HG03135 (cell line): Measurements from ENCODE around the gene MXI1.
"Not testable (repeated sequence)": the region's sequence is repeated elsewhere in the genome, so short reads cannot be mapped to it uniquely, and the experiment has no call there.

Experiments
- ATAC-seq: cut with Tn5 transposase; IDR thresholded peaks from one replicate; pipeline ENCODE4 v1.9.1; 2021; ENCODE audit warnings: mild to moderate bottlenecking, moderate library complexity; ENCODE audit not compliant: unreplicated experiment

The MXI1 gene

GRCh38 chr10:110181451-110181850, 26.0 kb upstream of the MXI1 start:
- ATAC-seq = no peak

GRCh38 chr10:110181911-110182310, 25.5 kb upstream of the MXI1 start:
- no peak for ATAC-seq

GRCh38 chr10:110184398-110184797, 23.0 kb upstream of the MXI1 start:
- ATAC-seq = no peak

- ATAC-seq = not testable (repeated sequence)
These were observed 21.7 kb upstream of the MXI1 start for GRCh38 chr10:110185646-110186182.

DNA sequence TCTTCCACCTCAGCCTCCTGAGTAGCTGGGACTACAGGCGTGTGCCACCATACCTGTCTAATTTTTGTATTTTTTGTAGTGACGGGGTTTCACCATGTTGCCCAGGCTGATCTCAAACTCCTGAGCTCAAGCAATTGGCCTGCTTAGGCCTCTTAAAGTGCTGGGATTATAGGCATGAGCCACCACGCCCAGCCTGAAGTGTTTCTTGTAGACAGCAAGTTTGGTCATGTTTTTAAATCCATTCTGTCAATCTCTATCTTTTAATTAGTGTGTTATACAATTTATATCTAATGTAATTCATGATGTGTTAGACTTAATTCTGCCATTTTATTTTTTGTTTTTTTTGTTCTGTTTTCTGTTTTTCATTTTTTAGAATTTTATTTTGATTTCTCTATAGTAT, 17.2 kb upstream of the MXI1 start:
- no peak for ATAC-seq

- ATAC-seq = no peak
These were observed 14.9 kb upstream of the MXI1 start for GRCh38 chr10:110192552-110192951.

DNA sequence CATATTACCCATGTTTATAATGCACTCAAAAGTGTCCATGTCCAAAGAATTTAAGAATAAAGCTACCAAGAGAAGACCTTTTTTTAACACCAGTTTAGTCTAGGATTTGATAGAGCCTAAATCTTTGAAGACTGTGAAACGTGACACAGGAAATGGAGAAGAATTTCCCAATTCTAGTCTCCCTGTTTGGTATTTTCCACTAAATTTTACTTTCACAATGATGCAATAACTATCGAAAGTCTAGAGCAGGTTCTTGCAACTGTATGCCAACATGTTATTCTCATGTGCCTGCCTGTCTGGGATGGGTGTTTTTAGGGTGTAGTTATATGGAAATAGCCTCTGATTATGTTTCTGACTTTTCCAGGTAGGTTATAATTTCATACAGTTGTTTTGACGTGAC, 6.9 kb upstream of the MXI1 start:
- ATAC-seq = no peak

- not testable (repeated sequence) for ATAC-seq
These were observed 6.4 kb upstream of the MXI1 start for GRCh38 chr10:110201046-110201445.

- no peak for ATAC-seq
These were observed 3.6 kb upstream of the MXI1 start for GRCh38 chr10:110203500-110204455.

DNA sequence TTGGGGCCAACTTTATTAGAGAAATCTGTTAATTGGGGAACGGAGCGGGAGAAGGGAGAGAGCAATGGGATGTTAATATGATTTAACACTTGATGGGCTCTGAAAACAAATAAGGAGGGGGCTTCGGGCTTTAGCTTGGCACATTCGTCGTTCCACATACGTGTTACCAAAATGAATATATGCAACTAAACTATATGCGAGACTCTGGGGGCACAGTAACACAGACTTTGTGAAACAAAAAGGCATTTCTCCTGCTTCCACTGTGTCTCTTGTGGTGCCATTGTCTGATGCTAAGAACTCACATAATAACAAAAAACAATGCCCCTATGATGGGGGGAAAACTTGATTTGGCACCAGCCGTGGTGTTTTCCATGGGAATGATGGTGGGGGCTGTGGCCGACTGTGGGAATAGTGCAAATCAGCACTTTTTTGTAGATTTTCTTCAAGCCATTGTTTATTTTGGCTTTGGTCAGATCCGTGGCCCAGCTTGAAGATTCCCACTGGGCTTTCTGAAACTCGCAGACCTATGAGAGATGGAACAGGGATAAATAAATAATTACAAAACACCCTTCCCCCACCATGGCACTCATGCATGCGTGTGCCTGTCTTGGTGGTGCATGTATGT, 2.2 kb upstream of the MXI1 start:
- ATAC-seq = no peak

DNA sequence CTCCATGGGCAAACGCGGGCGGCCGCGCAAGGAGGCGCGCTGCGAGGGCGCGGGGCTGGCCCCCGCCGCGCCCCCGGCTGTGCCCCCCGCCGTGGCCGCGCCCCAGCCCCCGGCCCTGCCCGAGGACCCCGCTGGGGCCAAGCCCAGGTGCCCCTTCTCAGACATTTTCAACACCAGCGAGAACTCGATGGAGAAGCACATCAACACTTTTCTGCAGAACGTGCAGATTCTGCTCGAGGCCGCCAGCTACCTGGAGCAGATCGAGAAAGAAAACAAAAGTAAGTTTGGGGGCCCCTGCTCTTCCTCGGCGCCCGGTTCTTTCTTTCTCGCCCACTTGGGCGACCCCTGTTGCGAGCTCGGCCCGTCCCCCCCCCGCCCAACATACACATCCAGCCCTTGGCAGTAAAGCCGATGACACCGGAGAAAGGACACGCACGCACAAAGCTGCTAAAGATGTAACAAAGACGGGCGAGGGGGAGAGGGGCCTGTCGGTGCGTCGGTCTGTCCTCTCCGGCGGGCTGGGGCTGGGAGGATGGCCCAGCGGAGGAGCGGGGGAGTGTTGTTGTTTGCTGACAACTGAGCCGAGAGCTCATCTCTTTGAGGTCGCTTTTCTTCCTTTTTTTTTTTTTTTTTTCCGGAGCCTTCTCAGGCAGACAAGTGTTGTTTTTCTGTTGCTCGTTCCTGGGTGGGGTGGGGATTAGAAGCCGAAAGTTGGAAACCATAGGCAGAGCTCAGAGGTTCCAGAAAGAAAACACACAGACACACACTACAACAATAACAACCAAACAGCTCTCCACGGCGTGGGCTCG, 604 bp downstream of the MXI1 start:
- peak; percentile 9 for ATAC-seq

GRCh38 chr10:110208614-110209453, 1.4 kb downstream of the MXI1 start:
- no peak for ATAC-seq

DNA sequence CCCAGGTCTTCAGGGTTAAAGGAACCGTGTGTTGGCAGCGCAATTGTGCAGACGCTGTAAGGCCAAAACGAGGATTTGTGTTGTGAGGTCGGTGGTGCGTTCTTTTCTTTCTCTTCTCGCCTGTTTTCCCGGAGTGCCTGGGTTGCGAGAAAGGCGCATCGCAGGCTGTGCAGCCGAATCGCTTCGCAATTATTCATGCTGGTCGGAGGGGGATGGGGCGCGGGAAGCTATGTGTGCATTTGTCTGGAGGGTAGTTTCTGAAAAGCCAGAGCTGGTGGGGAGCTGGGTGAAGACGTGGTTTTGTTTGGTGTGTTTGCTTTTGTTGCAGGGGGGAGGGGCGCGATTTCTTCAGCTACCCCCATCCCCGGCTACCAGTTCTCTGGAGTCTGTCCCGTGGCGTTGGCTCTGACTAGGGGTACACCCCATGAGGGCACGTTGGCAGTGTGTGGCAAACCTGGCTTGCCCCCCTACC, 2.1 kb downstream of the MXI1 start:
- no peak for ATAC-seq

- ATAC-seq = no peak
These were observed 2.7 kb downstream of the MXI1 start for GRCh38 chr10:110209926-110210673.

GRCh38 chr10:110210674-110211464, 3.5 kb downstream of the MXI1 start:
- peak; percentile 65 for ATAC-seq

DNA sequence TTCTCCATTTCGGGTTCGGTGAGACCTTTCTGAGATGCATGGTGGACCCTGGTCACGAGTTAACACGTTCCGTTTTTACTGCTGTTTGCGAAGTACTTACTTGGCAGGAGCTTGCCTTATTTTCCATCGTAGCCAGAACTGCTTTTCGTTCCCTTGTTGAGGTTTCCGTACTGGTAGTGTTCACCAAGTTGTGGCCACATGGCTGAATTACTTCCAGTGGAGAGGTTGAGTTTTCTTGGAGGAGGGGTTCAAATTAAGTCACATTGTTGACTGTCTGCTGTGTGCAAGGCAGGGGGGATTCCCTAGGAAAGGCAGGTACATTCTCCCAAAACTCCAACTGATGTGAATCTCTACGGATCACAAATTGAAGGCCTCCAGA, 4.0 kb downstream of the MXI1 start:
- ATAC-seq = no peak

DNA sequence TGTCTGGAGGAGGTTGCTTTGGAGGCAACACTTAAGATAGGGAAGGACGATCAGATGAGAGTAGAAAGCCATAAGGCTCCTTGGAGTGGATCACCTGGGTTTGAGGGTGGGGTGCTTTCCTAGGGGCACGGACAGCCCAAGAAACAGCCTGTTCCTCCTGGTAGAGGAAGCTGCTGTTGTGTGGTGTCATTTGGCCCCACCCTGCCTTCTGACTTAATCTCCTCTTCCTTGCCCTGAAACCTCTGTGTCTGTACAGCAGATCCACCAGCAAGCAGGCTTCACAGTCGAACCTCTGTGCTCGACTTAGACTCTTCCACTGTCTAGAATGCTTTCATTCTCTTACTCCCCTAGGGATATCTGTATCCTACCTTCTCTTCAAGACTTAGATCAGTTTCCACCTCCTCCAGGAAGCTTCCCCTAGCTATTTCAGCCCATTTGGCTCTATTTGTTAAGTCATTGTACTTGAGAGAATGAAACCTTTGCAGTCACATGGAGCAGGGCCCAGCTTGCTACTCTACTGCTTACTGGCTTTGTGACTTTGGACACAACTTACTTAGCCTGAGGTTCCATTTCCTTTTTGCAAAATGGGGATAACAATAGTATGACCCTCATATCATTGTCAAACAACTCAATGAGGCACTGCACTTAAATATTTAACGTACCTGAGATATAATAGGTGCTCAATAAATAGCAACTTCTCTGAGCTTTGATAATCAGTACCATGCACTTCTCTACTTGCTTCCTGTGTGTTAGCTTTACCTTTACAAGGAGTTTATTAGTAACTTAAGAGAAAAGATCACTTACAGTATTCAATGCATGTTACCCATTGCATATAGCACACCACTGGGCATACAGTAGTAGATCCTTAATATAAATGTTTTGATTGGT, 5.0 kb downstream of the MXI1 start:
- ATAC-seq = no peak

- ATAC-seq = no peak
These were observed 7.0 kb downstream of the MXI1 start for GRCh38 chr10:110214371-110214826.
